ENCODE results near the gene MMP15. TPM values are rescaled to one million over a fixed set of nuclear protein-coding genes. Genes with fewer than 3 reads are reported as not detected.
A peak's percentile ranks its signal among the peaks of the same experiment; 100 is the strongest.
"Not testable (repeated sequence)": the region's sequence is repeated elsewhere in the genome, so short reads cannot be mapped to it uniquely, and the experiment has no call there.

Gene MMP15
- total and polyA plus RNA-seq, 4 donors: 19.5 to 44.5 (median 29.4) TPM

- H3K4me3 ChIP-seq: no peak overlapping the region
- TF ChIP-seq CTCF (IDR thresholded peaks at IDR 0.05; ENCODE audit: control extremely low read depth, extremely low read depth): no peak
- DNase-seq: no peak
- H3K9me3 ChIP-seq (ENCODE audit: control insufficient read depth in 4 of 4, insufficient read depth in 3 of 4, low read length in 3 of 4): no peaks in the 10 kb centered on the region
- peaks cover 0 to 17% (median 10%) of the 10 kb centered on the region in 5 donors for H3K4me1 ChIP-seq (ENCODE audit: control insufficient read depth in 5 of 5, insufficient read depth in 5 of 5, low read length in 5 of 5)
- no peak overlapping the region for H3K27ac ChIP-seq (ENCODE audit: low read depth in 1 of 2, low read length in 1 of 2)
- H3K27me3 ChIP-seq (ENCODE audit: control insufficient read depth in 3 of 3, insufficient read depth in 3 of 3, low read length in 2 of 3): no peaks in the 10 kb centered on the region
- no peak for ATAC-seq (ENCODE audit: insufficient read depth, low FRiP score)
- no peak overlapping the region for H3K9ac ChIP-seq (ENCODE audit: insufficient read depth in 1 of 2, low read length in 2 of 2)
- peaks cover 0 to 6% (median 2%) of the 10 kb centered on the region in 4 donors for H3K36me3 ChIP-seq (ENCODE audit: control insufficient read depth in 4 of 4, insufficient read depth in 4 of 4, low read length in 4 of 4)
- 95 to 98% methylated on average over 5 of the region's 5 CpGs for WGBS, 2 donors
Observed at GRCh38 chr16:58002936-58003335, 22.6 kb upstream of the MMP15 start.

DNA sequence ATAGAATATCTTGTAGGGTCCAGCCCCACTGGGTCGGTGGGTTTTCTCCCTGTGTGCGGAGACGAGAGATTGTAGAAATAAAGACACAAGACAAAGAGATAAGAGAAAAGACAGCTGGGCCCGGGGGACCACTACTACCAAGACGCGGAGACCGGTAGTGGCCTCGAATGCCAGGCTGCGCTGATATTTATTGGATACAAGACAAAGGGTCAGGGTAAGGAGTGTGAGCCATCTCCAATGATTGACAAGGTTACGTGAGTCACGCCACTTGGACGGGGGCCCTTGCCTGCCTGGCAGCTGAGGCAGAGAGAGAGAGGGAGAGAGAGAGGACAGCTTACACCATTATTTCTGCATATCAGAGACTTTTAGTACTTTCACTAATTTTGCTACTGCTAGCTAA lies 20.8 kb upstream of the MMP15 start:
- not testable (repeated sequence) for H3K4me3 ChIP-seq; H3K9ac ChIP-seq (ENCODE audit: insufficient read depth in 1 of 2, low read length in 2 of 2); H3K36me3 ChIP-seq (ENCODE audit: control insufficient read depth in 4 of 4, insufficient read depth in 4 of 4, low read length in 4 of 4); H3K27me3 ChIP-seq (ENCODE audit: control insufficient read depth in 3 of 3, insufficient read depth in 3 of 3, low read length in 2 of 3); H3K9me3 ChIP-seq (ENCODE audit: control insufficient read depth in 4 of 4, insufficient read depth in 3 of 4, low read length in 3 of 4); H3K27ac ChIP-seq (ENCODE audit: low read depth in 1 of 2, low read length in 1 of 2); ATAC-seq (ENCODE audit: insufficient read depth, low FRiP score); H3K4me1 ChIP-seq (ENCODE audit: control insufficient read depth in 5 of 5, insufficient read depth in 5 of 5, low read length in 5 of 5)
- WGBS, 2 donors: 91 to 97% methylated on average over 12 of the region's 12 CpGs
- DNase-seq: peak in 1 of 3 donors; percentile 7

- WGBS, 2 donors: 94 to 95% methylated on average over 11 of the region's 11 CpGs
- Histone ChIP-seq H3K4me3 (no peak overlapping the region), H3K27me3 (ENCODE audit: control insufficient read depth in 3 of 3, insufficient read depth in 3 of 3, low read length in 2 of 3) (no peaks in the 10 kb centered on the region), H3K9ac (ENCODE audit: insufficient read depth in 1 of 2, low read length in 2 of 2) (no peak overlapping the region), H3K27ac (ENCODE audit: low read depth in 1 of 2, low read length in 1 of 2) (no peak overlapping the region), H3K4me1 (ENCODE audit: control insufficient read depth in 5 of 5, insufficient read depth in 5 of 5, low read length in 5 of 5) (no peaks in the 10 kb centered on the region), H3K9me3 (ENCODE audit: control insufficient read depth in 4 of 4, insufficient read depth in 3 of 4, low read length in 3 of 4) (no peaks in the 10 kb centered on the region), H3K36me3 (ENCODE audit: control insufficient read depth in 4 of 4, insufficient read depth in 4 of 4, low read length in 4 of 4) (peaks cover 0 to 23% (median 8%) of the 10 kb centered on the region in 4 donors)
- TF ChIP-seq CTCF (IDR thresholded peaks at IDR 0.05; ENCODE audit: control extremely low read depth, extremely low read depth): no peak
- ATAC-seq (ENCODE audit: insufficient read depth, low FRiP score) (no peak), DNase-seq (no peak)
Observed at GRCh38 chr16:58009856-58010416, 15.6 kb upstream of the MMP15 start.

GRCh38 chr16:58010886-58011285 lies 14.7 kb upstream of the MMP15 start:
- H3K9ac ChIP-seq (ENCODE audit: insufficient read depth in 1 of 2, low read length in 2 of 2): no peak overlapping the region
- ATAC-seq (ENCODE audit: insufficient read depth, low FRiP score): no peak

More at GRCh38 chr16:58010886-58011285, 14.7 kb upstream of the MMP15 start:
- DNase-seq: no peak
- H3K27me3 ChIP-seq (ENCODE audit: control insufficient read depth in 3 of 3, insufficient read depth in 3 of 3, low read length in 2 of 3): no peaks in the 10 kb centered on the region
- peaks cover 2 to 23% (median 8%) of the 10 kb centered on the region in 4 donors for H3K36me3 ChIP-seq (ENCODE audit: control insufficient read depth in 4 of 4, insufficient read depth in 4 of 4, low read length in 4 of 4)
- no peak overlapping the region for H3K4me3 ChIP-seq
- WGBS, 2 donors: 74 to 82% methylated on average over 3 of the region's 3 CpGs
- no peaks in the 10 kb centered on the region for H3K4me1 ChIP-seq (ENCODE audit: control insufficient read depth in 5 of 5, insufficient read depth in 5 of 5, low read length in 5 of 5)
- no peak overlapping the region for H3K27ac ChIP-seq (ENCODE audit: low read depth in 1 of 2, low read length in 1 of 2)
- no peak for TF ChIP-seq CTCF (IDR thresholded peaks at IDR 0.05; ENCODE audit: control extremely low read depth, extremely low read depth)
- no peaks in the 10 kb centered on the region for H3K9me3 ChIP-seq (ENCODE audit: control insufficient read depth in 4 of 4, insufficient read depth in 3 of 4, low read length in 3 of 4)

Measured in lung (tissue), 12 donors.